HEK293 (cell line): Measurements from ENCODE around the gene LSM7.
A peak's percentile ranks its signal among the peaks of the same experiment; 100 is the strongest.

Experiments used
- FEZF1 ChIP-seq: fragments of 450-650 bp; formaldehyde crosslinking; IDR thresholded peaks from 2 replicates; pipeline ENCODE4 v1.5.1; 2016; ENCODE audit warnings: missing biosample characterization, missing genetic modification characterization
- GLIS2 ChIP-seq: fragments of 450-650 bp; formaldehyde crosslinking; IDR thresholded peaks from 2 replicates; pipeline ENCODE4 v1.5.1; 2016; ENCODE audit warnings: missing biosample characterization, missing genetic modification characterization
- INSM2 ChIP-seq: fragments of 450-650 bp; formaldehyde crosslinking; IDR thresholded peaks from 2 replicates; pipeline ENCODE4 v1.5.1; 2016; ENCODE audit warnings: missing biosample characterization, missing genetic modification characterization
- KLF8 ChIP-seq: fragments of 450-650 bp; formaldehyde crosslinking; IDR thresholded peaks from 2 replicates; pipeline ENCODE4 v1.5.1; 2016; ENCODE audit warnings: missing biosample characterization, missing genetic modification characterization
- MEIS1 ChIP-seq: sonication (generic); formaldehyde crosslinking; IDR thresholded peaks from 2 replicates; pipeline ENCODE4 v1.8.1; 2022; ENCODE audit warnings: missing genetic modification reagents, mild to moderate bottlenecking, borderline replicate concordance
- OVOL3 ChIP-seq: fragments of 450-650 bp; formaldehyde crosslinking; IDR thresholded peaks from 2 replicates; pipeline ENCODE4 v1.5.1; 2016; ENCODE audit warnings: missing biosample characterization, missing genetic modification characterization
- PRDM10 ChIP-seq: fragments of 450-650 bp; formaldehyde crosslinking; IDR thresholded peaks from 2 replicates; pipeline ENCODE4 v1.5.1; 2016; ENCODE audit warnings: missing biosample characterization, missing genetic modification characterization
- ZBTB20 ChIP-seq: fragments of 450-650 bp; formaldehyde crosslinking; IDR thresholded peaks from 2 replicates; pipeline ENCODE4 v1.5.1; 2016; ENCODE audit warnings: missing biosample characterization, missing genetic modification characterization
- ZFHX2 ChIP-seq: fragments of 450-650 bp; formaldehyde crosslinking; conservative IDR thresholded peaks from 2 replicates; pipeline ENCODE4 v1.5.1; 2016; ENCODE audit warnings: missing biosample characterization, missing genetic modification characterization
- ZFP3 ChIP-seq: fragments of 450-650 bp; formaldehyde crosslinking; IDR thresholded peaks from 2 replicates; pipeline ENCODE4 v1.5.1; 2016; ENCODE audit warnings: low read depth, missing biosample characterization, missing genetic modification characterization
- ZFP69B ChIP-seq: fragments of 450-650 bp; formaldehyde crosslinking; IDR thresholded peaks from 2 replicates; pipeline ENCODE4 v1.5.1; 2016; ENCODE audit warnings: missing biosample characterization, missing genetic modification characterization
- ZNF132 ChIP-seq: fragments of 450-650 bp; formaldehyde crosslinking; IDR thresholded peaks from 2 replicates; pipeline ENCODE4 v1.5.1; 2017; ENCODE audit warnings: missing biosample characterization, missing genetic modification characterization, borderline replicate concordance
- ZNF138 ChIP-seq: fragments of 450-650 bp; formaldehyde crosslinking; IDR thresholded peaks from 2 replicates; pipeline ENCODE4 v1.5.1; 2016; ENCODE audit warnings: missing biosample characterization, missing genetic modification characterization, borderline replicate concordance
- ZNF37A ChIP-seq: fragments of 450-650 bp; IDR thresholded peaks from 2 replicates; pipeline ENCODE4 v1.5.1; 2018; ENCODE audit warnings: missing biosample characterization, missing genetic modification characterization
- ZNF404 ChIP-seq: fragments of 450-650 bp; formaldehyde crosslinking; IDR thresholded peaks from 2 replicates; pipeline ENCODE4 v1.5.1; 2017; ENCODE audit warnings: missing biosample characterization, missing genetic modification characterization
- ZNF510 ChIP-seq: fragments of 450-650 bp; formaldehyde crosslinking; IDR thresholded peaks from 2 replicates; pipeline ENCODE4 v1.5.1; 2018; ENCODE audit warnings: mild to moderate bottlenecking, missing genetic modification characterization, missing biosample characterization; ENCODE audit not compliant: insufficient replicate concordance
- ZNF600 ChIP-seq: fragments of 450-650 bp; formaldehyde crosslinking; IDR thresholded peaks from 2 replicates; pipeline ENCODE4 v1.5.1; 2016; ENCODE audit warnings: missing biosample characterization, missing genetic modification characterization
- ZNF626 ChIP-seq: fragments of 450-650 bp; sonication (Bioruptor Pico); formaldehyde crosslinking; IDR thresholded peaks from 2 replicates; pipeline ENCODE4 v1.5.1; 2018; ENCODE audit warnings: missing biosample characterization, missing genetic modification characterization, inconsistent platforms
- ZNF747 ChIP-seq: fragments of 450-650 bp; formaldehyde crosslinking; IDR thresholded peaks from 2 replicates; pipeline ENCODE4 v1.5.1; 2016; ENCODE audit warnings: missing biosample characterization, missing genetic modification characterization
- ZSCAN23 ChIP-seq: fragments of 450-650 bp; formaldehyde crosslinking; IDR thresholded peaks from 2 replicates; pipeline ENCODE4 v1.5.1; 2016; ENCODE audit warnings: missing biosample characterization, missing genetic modification characterization
- ZSCAN30 ChIP-seq: fragments of 450-650 bp; IDR thresholded peaks from 2 replicates; pipeline ENCODE4 v1.5.1; 2018; ENCODE audit warnings: missing biosample characterization, mild to moderate bottlenecking, missing genetic modification characterization, moderate library complexity
- TF ChIP-seq, protein P1 (sequence below): fragments of 450-650 bp; formaldehyde crosslinking; IDR thresholded peaks from 2 replicates; pipeline ENCODE4 v1.5.1; 2016; ENCODE audit warnings: missing biosample characterization, missing genetic modification characterization, low read depth
- TF ChIP-seq, protein P2 (sequence below): fragments of 450-650 bp; formaldehyde crosslinking; IDR thresholded peaks from 2 replicates; pipeline ENCODE4 v1.5.1; 2016; ENCODE audit warnings: missing biosample characterization, missing genetic modification characterization
- TF ChIP-seq, protein P3 (sequence below): fragments of 450-650 bp; formaldehyde crosslinking; IDR thresholded peaks from 2 replicates; pipeline ENCODE4 v1.5.1; 2016; ENCODE audit warnings: missing biosample characterization, missing genetic modification characterization

Gene LSM7

GRCh38 chr19:2309734-2310362, 18.5 kb downstream of the LSM7 start (continued):
- TF ChIP-seq, protein P1, sequence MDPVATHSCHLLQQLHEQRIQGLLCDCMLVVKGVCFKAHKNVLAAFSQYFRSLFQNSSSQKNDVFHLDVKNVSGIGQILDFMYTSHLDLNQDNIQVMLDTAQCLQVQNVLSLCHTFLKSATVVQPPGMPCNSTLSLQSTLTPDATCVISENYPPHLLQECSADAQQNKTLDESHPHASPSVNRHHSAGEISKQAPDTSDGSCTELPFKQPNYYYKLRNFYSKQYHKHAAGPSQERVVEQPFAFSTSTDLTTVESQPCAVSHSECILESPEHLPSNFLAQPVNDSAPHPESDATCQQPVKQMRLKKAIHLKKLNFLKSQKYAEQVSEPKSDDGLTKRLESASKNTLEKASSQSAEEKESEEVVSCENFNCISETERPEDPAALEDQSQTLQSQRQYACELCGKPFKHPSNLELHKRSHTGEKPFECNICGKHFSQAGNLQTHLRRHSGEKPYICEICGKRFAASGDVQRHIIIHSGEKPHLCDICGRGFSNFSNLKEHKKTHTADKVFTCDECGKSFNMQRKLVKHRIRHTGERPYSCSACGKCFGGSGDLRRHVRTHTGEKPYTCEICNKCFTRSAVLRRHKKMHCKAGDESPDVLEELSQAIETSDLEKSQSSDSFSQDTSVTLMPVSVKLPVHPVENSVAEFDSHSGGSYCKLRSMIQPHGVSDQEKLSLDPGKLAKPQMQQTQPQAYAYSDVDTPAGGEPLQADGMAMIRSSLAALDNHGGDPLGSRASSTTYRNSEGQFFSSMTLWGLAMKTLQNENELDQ, result no peak
- no peak for TF ChIP-seq INSM2 (tag by site-specific recombination)
- TF ChIP-seq, protein P2, sequence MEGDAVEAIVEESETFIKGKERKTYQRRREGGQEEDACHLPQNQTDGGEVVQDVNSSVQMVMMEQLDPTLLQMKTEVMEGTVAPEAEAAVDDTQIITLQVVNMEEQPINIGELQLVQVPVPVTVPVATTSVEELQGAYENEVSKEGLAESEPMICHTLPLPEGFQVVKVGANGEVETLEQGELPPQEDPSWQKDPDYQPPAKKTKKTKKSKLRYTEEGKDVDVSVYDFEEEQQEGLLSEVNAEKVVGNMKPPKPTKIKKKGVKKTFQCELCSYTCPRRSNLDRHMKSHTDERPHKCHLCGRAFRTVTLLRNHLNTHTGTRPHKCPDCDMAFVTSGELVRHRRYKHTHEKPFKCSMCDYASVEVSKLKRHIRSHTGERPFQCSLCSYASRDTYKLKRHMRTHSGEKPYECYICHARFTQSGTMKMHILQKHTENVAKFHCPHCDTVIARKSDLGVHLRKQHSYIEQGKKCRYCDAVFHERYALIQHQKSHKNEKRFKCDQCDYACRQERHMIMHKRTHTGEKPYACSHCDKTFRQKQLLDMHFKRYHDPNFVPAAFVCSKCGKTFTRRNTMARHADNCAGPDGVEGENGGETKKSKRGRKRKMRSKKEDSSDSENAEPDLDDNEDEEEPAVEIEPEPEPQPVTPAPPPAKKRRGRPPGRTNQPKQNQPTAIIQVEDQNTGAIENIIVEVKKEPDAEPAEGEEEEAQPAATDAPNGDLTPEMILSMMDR (tag by site-specific recombination), result no peak
- no peak for TF ChIP-seq ZNF37A (tag by site-specific recombination)
- TF ChIP-seq ZNF600 (tag by site-specific recombination), result peak; percentile 35; the same call in 1 of the 2 replicates
- no peak for TF ChIP-seq KLF8 (tag by site-specific recombination)
- TF ChIP-seq OVOL3, result no peak
- no peak for TF ChIP-seq ZNF626 (tag by site-specific recombination)
- TF ChIP-seq ZNF747 (tag by site-specific recombination), result no peak
- peak; percentile 63 for TF ChIP-seq GLIS2 (tag by site-specific recombination)
- peak; percentile 28; the same call in 1 of the 2 replicates for TF ChIP-seq ZFHX2 (tag by site-specific recombination)
- TF ChIP-seq ZNF404 (tag by site-specific recombination), result no peak
- TF ChIP-seq, protein P3, sequence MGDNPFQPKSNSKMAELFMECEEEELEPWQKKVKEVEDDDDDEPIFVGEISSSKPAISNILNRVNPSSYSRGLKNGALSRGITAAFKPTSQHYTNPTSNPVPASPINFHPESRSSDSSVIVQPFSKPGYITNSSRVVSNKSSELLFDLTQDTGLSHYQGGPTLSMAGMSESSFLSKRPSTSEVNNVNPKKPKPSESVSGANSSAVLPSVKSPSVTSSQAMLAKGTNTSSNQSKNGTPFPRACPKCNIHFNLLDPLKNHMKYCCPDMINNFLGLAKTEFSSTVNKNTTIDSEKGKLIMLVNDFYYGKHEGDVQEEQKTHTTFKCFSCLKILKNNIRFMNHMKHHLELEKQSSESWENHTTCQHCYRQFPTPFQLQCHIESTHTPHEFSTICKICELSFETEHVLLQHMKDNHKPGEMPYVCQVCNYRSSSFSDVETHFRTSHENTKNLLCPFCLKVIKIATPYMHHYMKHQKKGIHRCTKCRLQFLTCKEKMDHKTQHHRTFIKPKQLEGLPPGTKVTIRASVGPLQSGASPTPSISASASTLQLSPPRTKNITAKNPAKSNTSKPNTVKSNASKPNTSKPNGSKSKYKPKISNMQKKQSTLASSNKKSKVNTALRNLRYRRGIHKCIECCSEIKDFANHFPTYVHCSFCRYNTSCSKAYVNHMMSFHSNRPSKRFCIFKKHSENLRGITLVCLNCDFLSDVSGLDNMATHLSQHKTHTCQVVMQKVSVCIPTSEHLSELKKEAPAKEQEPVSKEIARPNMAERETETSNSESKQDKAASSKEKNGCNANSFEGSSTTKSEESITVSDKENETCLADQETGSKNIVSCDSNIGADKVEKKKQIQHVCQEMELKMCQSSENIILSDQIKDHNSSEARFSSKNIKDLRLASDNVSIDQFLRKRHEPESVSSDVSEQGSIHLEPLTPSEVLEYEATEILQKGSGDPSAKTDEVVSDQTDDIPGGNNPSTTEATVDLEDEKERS (tag by site-specific recombination), result no peak
- TF ChIP-seq PRDM10, result peak; percentile 99
- no peak for TF ChIP-seq ZFP69B (tag by site-specific recombination)
- no peak for TF ChIP-seq MEIS1 (CRISPR knock-in tag)
- TF ChIP-seq ZNF510 (tag by site-specific recombination), result no peak
- peak; percentile 59; the same call in 1 of the 2 replicates for TF ChIP-seq ZBTB20
- no peak for TF ChIP-seq ZFP3 (tag by site-specific recombination)
- no peak for TF ChIP-seq ZSCAN23 (tag by site-specific recombination)
- TF ChIP-seq FEZF1 (tag by site-specific recombination), result no peak
- no peak for TF ChIP-seq ZNF138 (tag by site-specific recombination)
- no peak for TF ChIP-seq ZNF132 (tag by site-specific recombination)
- TF ChIP-seq ZSCAN30 (tag by site-specific recombination), result no peak
